Measurements from ENCODE around the gene INTS2.

DNA sequence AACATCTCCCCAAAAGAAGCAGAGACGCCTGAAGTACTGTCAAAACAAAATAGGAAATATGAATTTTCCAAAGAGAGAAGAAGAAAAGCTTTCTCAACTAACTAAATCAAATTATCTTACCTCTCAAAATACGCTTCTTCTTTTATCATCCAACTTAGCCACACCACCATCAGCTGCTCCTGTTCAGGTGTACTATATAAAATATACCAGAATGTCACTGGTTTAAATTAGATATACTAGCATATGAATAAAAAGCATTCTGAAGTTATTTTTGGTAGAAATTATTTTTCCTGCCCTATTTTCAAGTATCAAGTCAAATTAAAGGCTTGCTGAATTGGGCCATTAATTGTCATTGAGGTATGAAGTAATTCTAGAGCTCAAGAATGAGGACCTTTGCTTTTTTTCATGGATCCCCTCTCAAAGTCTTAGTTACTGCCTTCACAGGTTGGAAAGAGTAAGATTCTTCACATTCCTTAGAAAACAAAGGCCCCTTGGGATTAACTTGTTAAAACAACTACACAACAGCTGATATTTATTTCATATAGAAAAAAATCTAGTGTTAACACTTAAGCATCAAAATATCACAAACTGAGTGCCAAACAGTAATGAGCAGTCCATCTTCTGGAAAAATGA, 30.1 kb downstream of the INTS2 start:
- TF ChIP-seq CTCF (IDR thresholded peaks at IDR 0.05) (no peak), POLR2A (IDR thresholded peaks at IDR 0.05) (no peak)

Data from adrenal gland (tissue), 5 donors.